ENCODE results near the gene GSTM3. TPM values are rescaled to one million over a fixed set of nuclear protein-coding genes. Genes with fewer than 3 reads are reported as not detected.
A peak's percentile ranks its signal among the peaks of the same experiment; 100 is the strongest.

The GSTM3 gene
- total and polyA plus RNA-seq, 7 donors, result 10.1 to 79.8 (median 39.8) TPM

DNA sequence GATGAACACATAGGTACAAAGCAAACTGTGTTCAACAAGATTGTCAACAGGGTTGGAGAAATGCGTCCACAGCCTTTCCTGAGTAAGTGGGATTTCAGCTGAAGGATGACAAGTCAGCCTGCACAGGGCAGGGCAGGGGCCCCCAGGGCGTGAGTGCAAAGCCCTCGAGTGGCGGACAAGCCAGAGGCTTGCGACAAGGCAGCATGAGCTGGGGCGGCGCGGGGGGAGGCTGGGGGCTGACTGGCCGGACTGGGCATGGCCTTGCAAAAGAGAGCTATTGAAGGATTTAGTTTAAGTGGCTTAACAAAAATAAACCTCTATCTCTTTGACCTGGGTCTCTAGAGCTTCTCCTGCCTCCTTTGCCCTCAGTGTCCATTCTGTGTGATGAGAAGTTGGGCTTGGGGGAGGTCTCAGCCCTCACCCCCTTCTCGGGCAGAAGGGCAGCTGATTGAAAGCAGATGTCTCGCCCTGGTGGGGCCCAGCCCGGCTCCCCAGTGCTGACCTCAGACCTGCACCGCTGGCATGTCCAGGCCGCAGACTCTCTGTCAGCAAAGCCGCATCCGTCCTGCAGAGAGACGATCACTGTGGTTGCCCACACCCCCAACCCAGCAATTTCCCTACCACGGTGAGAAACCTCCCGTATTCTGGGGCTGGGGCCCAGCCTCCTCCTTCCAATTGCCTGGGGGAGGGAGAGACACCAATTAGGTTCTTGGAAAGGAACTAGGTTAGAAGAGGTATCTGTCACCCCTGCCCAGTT is 47.2 kb upstream of the GSTM3 start:
- no peak for ATAC-seq
- TF ChIP-seq, protein P1, sequence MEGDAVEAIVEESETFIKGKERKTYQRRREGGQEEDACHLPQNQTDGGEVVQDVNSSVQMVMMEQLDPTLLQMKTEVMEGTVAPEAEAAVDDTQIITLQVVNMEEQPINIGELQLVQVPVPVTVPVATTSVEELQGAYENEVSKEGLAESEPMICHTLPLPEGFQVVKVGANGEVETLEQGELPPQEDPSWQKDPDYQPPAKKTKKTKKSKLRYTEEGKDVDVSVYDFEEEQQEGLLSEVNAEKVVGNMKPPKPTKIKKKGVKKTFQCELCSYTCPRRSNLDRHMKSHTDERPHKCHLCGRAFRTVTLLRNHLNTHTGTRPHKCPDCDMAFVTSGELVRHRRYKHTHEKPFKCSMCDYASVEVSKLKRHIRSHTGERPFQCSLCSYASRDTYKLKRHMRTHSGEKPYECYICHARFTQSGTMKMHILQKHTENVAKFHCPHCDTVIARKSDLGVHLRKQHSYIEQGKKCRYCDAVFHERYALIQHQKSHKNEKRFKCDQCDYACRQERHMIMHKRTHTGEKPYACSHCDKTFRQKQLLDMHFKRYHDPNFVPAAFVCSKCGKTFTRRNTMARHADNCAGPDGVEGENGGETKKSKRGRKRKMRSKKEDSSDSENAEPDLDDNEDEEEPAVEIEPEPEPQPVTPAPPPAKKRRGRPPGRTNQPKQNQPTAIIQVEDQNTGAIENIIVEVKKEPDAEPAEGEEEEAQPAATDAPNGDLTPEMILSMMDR (IDR thresholded peaks at IDR 0.05), result no peak
- Histone ChIP-seq H3K4me1 (peaks cover 17% of the 10 kb centered on the region), H3K9me3 (no peaks in the 10 kb centered on the region), H3K27me3 (ENCODE audit: insufficient read depth in 3 of 3, low read length in 2 of 3) (no peaks in the 10 kb centered on the region), H3K27ac (no peak overlapping the region), H3K36me3 (ENCODE audit: insufficient read depth in 1 of 2, low read depth in 1 of 2) (no peaks in the 10 kb centered on the region), H3K4me3 (no peak overlapping the region)
- DNase-seq, result peak in 1 of 2 donors; percentile 42
- intact Hi-C loops (cut with DNase I), result no loop called here
- 93 to 94% (median 94%) methylated on average over 19 of the region's 19 CpGs for WGBS, 3 donors

GRCh38 chr1:109787211-109787844 is 46.5 kb upstream of the GSTM3 start:
- peaks cover 15% of the 10 kb centered on the region for H3K4me1 ChIP-seq
- intact Hi-C loops (cut with DNase I), result no loop called here
- H3K4me3 ChIP-seq, result no peak overlapping the region

GRCh38 chr1:109786531-109787021 is 45.7 kb upstream of the GSTM3 start:
- Histone ChIP-seq H3K9me3 (no peaks in the 10 kb centered on the region), H3K36me3 (ENCODE audit: insufficient read depth in 1 of 2, low read depth in 1 of 2) (no peaks in the 10 kb centered on the region), H3K27ac (no peak overlapping the region), H3K4me1 (peaks cover 7% of the 10 kb centered on the region), H3K27me3 (ENCODE audit: insufficient read depth in 3 of 3, low read length in 2 of 3) (no peaks in the 10 kb centered on the region), H3K4me3 (no peak overlapping the region)
- intact Hi-C loops (cut with DNase I), result no loop called here
- peak in 1 of 2 donors; percentile 38 for DNase-seq
- 77 to 81% (median 79%) methylated on average over 6 of the region's 6 CpGs for WGBS, 3 donors
- no peak for ATAC-seq
- TF ChIP-seq, protein P1 (IDR thresholded peaks at IDR 0.05), result no peak

More at GRCh38 chr1:109787211-109787844, 46.5 kb upstream of the GSTM3 start:
- Histone ChIP-seq H3K36me3 (ENCODE audit: insufficient read depth in 1 of 2, low read depth in 1 of 2) (no peaks in the 10 kb centered on the region), H3K27me3 (ENCODE audit: insufficient read depth in 3 of 3, low read length in 2 of 3) (no peaks in the 10 kb centered on the region), H3K9me3 (no peaks in the 10 kb centered on the region), H3K27ac (no peak overlapping the region)
- peak in 1 of 2 donors; percentile 8 for DNase-seq
- WGBS, 3 donors, result 87 to 95% (median 90%) methylated on average over 9 of the region's 9 CpGs
- TF ChIP-seq, protein P1 (IDR thresholded peaks at IDR 0.05), result no peak
- no peak for ATAC-seq

DNA sequence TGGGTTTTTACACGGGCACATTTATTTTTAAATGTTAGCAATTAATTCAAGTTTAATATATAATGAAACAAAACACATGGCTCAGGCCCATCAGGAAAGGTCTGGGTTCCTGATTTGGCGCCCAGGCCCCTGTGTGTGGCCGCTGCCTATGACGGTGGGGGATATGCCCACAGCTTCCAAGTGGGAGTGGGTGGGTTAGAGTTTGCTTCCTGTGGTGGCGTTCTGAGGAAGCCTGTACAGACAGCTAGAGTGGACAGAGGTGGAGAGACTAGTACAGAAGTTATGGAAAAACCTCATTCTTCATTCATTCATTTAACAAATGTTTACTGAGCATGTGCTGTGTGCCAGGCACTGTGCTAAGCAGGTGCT is 45.3 kb upstream of the GSTM3 start:
- H3K9me3 ChIP-seq, result no peaks in the 10 kb centered on the region
- TF ChIP-seq, protein P1 (IDR thresholded peaks at IDR 0.05), result no peak
- DNase-seq (no peak), ATAC-seq (no peak)
- H3K36me3 ChIP-seq (ENCODE audit: insufficient read depth in 1 of 2, low read depth in 1 of 2), result no peaks in the 10 kb centered on the region
- WGBS, 3 donors, result 72 to 85% (median 78%) methylated on average over 5 of the region's 5 CpGs
- no peak overlapping the region for H3K4me3 ChIP-seq
- peaks cover 6% of the 10 kb centered on the region for H3K4me1 ChIP-seq
- no peak overlapping the region for H3K27ac ChIP-seq
- intact Hi-C loops (cut with DNase I), result no loop called here
- no peaks in the 10 kb centered on the region for H3K27me3 ChIP-seq (ENCODE audit: insufficient read depth in 3 of 3, low read length in 2 of 3)

All from psoas muscle (tissue), 8 donors.